GM18868 (cell line): ENCODE measurements around the gene MAPT.
"Not testable (repeated sequence)": the region's sequence is repeated elsewhere in the genome, so short reads cannot be mapped to it uniquely, and the experiment has no call there.

ENCODE experiments used
- ATAC-seq: cut with Tn5 transposase; IDR thresholded peaks from one replicate; pipeline ENCODE4 v1.9.1; 2021; ENCODE audit warnings: mild to moderate bottlenecking, moderate library complexity; ENCODE audit not compliant: unreplicated experiment

MAPT gene

DNA sequence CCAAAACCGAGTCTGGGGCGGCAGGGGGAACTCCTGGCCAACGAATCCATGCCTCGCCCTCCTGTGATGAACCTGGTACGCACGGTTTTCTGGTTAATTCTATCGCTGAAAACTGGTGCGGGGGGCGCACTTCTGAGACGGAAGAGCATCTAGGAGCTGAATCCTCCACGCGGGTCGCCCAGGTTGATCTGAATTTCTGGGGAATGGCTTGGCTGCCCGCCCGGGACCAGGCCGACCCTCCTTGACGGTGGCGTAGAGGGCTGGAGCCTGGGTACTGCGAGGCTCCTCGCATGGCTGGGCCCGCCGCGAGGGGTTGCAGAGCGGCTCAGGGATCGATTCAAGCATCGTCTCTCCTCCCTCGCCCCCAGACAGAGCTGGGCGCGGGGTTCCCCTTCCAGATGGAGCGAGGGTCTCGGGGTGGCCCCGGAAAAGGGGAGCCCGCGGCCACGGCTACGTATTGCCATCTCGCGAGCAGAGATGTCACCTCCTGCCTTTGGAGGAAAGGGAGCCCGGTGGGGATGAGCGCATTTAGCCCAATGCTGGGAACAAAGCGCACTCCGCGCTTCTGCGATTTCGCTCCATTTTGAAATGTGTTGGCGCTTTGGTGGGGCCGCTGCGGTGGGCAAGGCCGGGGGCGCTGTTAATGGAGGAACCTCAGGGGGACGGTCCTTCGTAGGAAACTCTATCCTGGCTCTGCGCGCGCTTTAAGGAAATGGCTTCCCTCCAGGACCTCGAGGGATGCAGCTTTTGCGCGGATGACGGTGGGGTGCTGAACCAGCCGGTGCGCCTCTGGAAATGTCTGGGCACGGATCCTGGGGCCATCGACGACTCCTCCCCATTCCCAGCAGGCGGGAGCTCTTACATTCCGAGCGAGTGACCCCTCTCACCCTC, 2.7 kb downstream of the MAPT start:
- ATAC-seq = no peak

DNA sequence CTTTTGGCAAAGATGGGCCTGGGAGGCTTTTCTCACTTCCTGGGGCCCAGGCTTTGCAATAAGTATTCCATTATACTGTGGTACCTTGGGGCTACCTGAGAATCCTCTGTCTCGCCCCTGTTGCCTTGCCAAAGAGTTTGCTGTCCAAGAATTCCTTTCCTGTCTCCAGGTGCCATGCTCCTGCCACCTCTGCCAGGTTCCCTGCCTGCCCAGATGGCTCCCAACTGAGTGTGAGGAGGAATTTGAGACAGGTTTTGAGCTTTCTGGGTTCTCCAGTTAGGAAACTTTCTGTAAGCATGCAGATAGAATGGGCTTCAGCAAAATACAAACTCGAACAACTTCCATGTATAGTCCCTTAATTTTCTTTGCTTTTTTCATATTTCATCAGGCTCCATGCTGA, 5.8 kb downstream of the MAPT start:
- no peak for ATAC-seq

DNA sequence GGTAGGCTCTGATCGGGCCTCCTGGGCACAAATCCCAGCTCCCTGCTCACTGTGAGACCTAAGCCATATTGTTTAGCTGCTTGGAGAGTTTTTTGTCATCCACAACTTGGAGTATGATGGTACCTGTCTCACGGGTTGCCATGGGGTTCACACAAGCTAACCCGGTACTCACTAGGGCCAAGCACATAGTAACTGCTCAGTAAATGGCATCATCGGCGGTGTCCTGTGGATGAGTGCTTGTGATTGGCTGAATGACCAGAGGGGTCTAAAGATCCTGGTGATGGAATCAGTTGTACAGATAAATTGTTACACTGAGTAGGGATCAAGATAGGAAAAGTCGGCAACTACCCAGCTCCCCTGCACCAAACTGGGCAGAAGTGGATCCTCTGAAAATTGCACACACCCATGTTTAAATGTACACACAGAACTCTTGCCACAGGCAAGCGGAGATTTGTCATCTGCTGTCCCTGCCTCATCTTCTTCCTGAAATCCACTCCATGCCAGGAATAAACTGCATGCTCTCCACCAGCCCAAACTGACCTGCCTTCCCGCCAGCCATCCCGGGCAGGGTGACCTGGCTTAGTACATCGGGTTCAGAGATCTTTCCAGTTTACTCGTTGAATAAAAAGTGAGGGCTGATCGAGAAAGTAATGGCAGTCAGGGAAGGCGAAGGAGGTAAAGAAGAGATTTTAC, 6.5 kb downstream of the MAPT start:
- no peak for ATAC-seq

DNA sequence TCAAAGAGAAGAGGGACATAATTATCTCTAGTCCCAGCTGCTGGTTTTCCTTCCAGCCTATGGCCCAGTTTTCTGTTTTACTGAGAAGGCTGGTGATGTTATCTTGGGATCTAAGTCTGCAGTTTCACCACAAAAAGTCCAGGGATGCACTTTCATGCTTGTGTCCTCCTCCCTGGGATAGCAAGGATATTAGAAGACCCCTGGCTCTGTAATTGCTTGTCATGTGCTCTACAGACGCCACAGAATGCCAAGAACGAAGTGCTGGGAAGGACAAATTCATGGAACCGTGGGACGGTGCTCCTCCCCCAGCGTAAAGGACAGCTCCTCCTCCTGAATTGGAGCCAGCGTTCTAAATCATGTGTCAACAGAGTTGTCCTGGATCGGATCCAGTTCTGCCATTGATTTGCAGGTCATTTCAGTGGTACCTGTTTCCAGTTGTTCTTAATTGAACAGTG, 8.6 kb downstream of the MAPT start:
- ATAC-seq = no peak

DNA sequence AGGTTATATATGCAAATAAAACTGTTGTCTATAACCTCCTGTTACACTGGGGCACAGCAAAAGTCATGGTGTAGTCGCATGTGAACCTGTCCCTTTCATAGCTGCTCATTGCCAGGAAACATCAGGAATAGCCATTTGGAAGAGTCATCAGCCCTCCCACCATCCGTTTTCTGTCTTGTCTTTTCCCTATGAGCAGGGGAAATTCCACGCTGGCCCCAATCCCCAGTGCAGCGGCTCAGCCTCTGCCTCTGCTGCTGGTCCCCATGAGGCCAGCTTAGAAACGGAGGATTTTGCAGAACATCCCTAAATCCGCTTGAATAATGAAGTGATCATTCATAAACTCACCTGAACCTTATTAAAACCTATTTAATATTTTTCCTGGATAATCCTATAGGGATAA, 10.5 kb downstream of the MAPT start:
- ATAC-seq = no peak

DNA sequence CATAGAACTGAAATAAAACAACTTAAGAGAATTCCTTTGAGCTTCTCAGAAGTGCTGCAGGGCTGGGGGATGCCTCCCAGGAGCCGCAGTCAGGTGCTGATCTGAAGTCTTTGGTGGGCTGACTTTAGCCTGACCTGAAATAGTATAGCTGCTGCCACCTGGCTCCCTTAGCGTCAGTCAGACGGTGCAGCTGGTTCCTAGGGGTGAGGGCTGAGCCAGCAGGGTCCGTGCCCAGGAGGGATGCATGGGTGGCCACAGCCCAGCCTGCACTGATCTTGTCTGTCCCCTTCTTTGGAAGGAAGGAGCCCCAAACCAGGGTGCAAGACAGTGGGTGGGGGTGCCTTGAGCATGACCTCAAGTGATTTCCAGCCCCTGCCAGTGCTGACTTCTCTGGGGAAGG, 11.5 kb downstream of the MAPT start:
- ATAC-seq = no peak

DNA sequence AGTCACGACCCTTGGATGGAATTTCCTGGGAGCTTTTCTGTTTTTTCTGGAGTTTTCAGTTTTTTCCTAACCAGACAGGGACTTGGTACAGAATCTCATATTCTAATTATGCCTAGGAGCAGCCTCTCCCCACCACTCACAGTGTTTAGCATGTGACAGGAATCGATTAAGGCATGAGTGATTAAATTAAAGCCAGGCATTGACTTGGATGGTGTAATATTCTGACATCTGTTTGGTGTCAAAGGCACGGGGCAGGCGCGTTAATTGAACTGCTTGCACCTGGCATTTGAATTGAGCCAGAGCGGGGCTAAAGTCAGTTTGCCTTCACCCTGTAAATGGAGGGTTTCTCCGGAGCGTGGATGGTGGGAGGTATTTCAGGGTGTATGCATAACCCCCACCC, 11.9 kb downstream of the MAPT start:
- ATAC-seq = no peak

DNA sequence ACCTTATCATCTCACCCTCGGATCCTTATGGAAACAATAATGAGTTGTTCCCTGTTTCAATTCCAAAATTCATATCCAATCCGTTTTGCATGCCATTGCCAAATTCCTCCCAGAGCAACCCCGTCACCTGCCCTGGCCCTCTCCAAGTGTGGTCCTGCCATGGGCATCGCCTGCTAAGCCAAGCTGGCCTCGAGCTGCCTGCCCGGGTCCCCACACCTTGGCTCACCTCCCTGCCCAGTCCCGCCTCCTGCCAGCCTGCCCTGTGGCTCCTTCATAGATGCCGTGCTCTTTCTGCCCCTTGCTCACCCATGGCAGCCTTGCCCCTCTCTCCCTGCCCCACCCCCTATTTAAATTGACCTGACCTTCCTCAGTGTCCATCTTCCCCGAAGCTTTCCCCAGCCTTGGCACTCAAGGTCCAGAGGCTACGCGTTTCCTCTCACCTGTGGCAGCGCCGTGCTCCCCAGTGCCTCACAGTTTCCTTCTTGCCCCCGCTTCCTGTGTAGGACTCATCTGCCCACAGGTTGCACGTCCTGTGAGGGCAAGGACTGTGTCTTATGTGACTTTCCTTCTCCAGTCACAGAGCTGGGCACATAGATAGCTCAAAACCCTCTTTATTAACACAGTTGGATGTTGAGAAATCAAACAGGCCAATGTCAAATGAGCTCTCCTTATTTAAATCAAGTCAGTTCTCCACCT, 12.7 kb downstream of the MAPT start:
- ATAC-seq = no peak

DNA sequence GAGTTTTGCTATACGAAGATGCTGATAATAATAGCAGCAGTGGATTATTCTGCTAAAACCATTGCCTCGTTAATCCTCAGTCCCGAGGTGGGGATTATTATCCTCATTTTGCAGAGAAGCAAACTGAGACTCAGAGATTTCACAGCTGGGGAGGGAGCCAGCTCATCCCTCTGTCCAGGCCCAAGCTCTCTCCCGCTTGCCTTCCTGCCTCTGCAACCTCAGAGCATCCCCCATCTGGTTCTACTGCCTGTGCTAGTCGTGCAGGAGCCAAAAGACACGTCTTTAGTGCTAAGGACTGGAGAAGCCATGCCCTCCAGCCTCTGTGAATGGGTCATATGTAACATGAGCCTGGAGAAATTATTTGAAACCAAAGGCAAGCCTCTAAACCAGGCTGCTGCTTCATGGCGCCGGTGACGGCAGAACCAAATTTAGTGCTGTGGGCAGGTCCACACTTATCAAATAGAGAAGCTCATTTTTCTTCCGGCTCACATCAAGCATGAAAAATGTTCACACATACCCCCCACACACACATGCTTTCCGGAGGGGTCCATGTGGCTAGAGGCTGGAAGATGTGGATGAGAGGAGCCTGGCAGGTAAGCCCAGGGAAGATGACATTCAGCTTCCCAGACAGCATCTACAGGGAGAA, 13.5 kb downstream of the MAPT start:
- ATAC-seq = no peak

DNA sequence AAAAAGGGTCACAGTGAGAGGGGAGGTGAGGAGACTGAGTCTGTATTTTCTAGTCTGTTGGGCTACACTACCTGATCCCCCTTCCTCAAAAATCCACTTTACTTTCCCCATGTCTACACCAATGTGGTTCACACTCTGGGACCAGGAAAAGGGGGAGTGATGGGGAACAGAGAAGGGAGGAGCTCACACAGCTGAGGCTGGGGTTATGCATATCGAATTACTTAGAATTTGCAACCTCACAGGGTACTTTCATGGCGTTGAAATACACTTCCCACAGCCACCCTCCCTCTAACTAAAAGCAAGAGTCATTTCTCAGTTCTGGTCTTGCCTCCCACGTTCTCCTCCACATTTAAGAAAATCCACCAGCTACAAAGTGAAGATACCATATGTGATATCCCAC, 14.1 kb downstream of the MAPT start:
- ATAC-seq = no peak

DNA sequence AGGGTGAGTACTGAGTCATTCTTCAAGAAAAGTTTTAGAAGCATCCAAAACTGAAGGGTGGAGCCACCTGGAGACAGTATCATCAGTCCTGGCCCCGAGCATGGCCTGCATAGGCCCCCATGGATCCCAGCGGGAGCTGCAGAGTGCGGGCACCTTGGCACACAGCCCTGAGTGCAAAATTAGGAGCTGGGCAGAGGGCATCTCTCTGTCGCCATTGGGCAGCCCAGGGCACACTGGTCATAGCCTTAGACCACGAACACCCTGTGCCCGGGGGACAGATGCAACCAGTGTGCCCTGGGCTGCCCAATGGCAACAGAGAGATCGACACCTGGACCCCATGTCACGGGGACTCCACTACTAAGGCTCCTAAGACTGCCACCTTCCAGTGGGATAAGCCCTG, 14.6 kb downstream of the MAPT start:
- no peak for ATAC-seq

DNA sequence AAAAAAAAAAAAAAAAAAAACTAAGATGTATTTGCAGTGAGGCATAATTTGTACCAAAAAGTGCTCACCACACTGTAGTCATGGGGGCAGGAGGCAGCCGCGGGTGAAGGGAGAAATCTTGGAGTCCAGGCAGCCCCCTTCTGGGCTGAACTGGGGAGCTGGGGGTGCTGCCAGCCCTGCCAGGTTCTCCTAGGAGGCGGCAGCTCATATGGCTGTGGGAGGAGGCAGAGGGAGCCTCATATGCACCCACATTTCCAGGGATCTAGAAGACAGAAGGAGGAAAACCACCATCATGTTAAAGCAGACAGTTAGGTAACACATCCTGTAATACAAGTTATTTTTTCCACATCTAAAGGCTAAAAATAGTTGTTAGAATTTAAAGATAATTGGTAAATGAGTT, 16.3 kb downstream of the MAPT start:
- no peak for ATAC-seq

DNA sequence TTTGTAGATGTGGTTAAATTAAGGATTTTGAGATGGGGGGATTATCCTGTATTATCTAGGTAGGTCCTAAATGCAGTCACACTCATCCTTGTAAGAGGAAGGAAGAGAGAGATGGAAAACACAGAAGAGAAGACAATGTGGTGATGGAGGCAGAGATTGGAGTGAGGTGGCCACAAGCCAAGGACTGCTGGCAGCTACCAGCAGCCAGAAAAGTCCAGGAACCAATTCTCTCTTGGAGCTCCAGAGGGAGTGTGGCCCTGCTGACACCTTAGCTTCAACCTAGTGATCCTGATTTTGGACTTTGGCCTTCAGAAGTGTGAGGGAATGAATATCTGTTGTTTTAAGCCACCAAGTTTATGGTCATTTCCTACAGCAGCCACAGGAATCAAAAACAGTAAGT, 18.0 kb downstream of the MAPT start:
- no peak for ATAC-seq

DNA sequence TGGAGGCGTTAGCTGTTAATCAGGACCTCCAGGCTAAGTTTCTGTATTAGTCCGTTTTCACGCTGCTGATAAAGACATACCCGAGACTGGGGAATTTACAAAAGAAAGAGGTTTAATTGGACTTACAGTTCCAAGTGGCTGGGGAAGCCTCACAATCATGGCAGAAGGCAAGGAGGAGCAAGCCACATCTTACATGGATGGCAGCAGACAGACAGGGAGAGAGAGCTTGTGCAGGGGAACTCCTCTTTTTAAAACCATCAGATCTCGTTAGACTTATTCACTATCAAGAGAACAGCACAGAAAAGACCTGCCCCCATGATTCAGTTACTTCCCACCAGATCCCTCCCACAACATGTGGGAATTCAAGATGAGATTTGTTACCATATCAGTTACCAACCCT, 18.7 kb downstream of the MAPT start:
- ATAC-seq = not testable (repeated sequence)

DNA sequence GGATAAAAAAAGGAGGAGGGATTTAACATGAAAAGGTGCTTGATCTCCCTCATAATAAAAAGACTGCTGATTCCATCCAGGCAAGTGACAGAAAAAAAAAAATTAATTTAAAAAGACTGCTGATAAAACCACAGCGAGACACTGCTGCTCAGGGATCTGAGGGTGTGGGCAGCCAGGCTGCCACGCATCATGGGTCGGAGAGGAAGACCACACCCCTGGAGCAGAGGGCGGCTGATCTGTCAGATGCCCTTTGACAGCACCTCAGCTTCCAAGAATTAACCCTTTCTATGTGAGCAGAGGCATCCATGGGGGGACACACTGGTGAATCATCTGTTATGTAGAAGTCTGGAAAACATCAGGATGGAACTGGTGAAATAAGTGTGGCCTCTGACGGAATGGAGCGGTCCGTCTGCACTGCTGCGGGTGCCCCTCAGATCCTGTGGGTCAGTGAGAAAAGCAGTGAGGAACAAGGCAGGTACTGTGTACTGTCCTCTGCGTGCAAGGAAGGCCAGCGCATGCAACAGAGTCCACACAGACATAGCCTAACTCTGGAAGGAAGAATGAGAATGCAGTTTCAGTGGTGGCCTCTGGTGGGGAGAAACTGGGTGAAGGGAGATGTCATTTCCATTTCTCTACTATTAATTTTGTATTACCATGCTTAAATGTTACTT, 19.8 kb downstream of the MAPT start:
- ATAC-seq = no peak

DNA sequence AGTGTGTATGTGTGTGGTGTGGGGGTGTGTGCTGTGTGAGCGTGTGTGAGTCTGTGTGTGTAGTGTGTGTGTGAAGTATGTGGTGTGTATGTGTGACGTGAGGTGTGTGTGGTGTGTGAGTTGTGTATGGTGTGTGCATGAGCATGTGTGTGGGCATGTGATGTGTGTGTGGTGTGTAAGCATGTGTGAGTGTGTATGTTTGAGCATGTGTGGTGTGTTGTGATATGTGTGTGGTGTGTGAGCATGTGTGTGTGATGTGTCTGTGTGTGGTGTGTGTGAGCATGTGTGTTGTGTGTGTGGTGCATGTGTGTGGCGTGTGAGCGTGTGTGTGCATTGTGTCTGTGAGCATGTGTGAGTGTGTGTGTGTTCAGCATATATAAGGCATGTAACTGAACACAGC, 20.9 kb downstream of the MAPT start:
- no peak for ATAC-seq

DNA sequence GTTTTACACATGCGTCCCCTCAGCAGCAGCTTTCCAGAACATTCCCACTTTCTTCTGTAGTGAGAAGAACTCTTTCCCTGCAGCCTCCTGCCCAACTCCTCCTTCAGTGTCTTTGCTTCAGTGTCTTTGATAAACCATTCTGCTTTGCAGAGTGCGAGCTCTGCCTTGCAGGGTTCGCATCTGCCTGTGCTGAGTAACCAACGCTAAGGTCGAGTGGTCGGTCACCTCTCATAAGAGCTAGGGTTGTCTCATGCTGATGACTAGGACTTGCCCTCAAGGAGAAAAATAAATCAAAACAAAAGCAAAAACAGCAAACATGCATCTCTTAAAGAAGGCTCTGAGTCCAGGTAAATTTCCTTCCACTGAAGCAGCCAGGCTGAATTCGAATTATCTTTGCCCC, 22.7 kb downstream of the MAPT start:
- no peak for ATAC-seq

DNA sequence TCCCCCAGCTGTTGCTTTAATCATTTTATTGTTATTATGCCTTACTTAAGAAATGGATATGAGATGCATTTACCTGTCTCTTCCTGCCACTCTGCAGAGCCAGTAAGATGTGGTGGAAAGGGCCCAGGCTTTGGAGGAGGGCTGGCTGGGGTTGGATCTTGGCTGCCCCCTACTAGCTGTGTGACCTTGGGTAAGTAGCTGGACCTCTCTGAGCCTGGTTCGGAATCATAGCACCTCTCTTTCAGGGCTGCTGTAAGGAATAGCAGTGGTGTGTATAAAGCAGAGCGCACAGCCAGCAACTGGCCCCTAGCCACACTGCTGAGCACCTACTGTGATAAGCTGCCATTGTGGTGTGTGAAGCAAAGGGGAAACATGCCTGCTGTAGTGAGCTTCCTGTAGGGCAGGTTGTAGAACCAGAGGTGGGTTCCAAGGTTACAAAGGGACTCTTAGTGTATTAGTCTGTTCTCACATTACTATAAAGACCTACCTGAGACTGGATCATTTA, 23.9 kb downstream of the MAPT start:
- ATAC-seq = no peak

DNA sequence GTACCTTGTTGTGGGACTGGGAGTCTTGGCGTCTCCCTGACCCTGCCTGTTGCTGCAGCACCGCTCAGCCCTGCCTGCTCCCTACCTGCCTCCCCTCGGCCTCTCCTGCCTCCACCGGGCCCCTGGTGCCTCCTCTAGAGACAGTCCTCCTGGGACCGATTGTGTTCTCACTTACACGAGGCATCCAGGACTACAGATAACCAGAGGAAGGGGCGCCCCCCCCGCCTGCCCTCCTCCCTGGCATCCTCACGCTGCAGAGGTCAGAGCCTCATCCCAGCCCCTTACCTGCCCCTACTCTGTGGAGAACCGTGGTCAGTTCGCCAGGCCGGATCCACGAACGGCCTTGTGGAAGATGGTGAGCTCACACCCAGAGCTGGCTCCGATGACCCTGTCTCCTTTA, 24.8 kb downstream of the MAPT start:
- ATAC-seq = no peak

DNA sequence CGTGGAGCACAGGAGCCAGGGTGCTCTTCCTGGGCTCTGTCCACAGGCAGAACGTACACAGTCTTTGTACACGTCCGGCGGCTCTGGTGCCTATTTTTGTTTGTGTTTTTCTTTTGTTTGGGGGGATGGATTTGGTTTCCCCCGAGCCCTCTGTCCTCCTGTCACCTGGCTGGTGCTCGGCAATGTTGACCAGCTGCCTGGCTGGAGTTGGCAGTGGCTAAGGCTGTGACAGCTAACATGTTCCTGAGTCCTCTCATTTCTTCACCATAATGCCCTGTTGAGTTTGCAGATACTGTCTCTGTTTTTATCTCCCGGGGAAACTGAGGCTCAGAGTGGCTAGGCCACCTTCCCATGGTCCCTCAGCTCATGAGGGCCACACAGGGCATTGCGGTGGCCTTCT, 25.7 kb downstream of the MAPT start:
- no peak for ATAC-seq
